H1 (cell line): Measurements from ENCODE around the gene IFNL4. TPM values are rescaled to one million over a fixed set of nuclear protein-coding genes. Genes with fewer than 3 reads are reported as not detected.

ENCODE experiments used
- EP300 ChIP-seq, 2 experiments: IDR thresholded peaks; 1 replicate in 1 of 2; 2 replicates in 1 of 2; pipeline ENCODE4 v1.6.1; 2011 to 2012; ENCODE audit warnings: low read depth in 2 of 2, low read length in 2 of 2, mild to moderate bottlenecking in 2 of 2, borderline replicate concordance in 1 of 2, inconsistent platforms in 1 of 2, moderate library complexity in 1 of 2
- polyA plus RNA-seq, 7 experiments: library from polyadenylated mRNA; depleted of rRNA in 3 of 7; stranded (reverse) in 5 of 7; unstranded in 2 of 7; fragments of >200 nt in 5 of 7; fragments of 200-250 nt in 2 of 7; gene quantifications; 1 replicate in 5 of 7; 2 replicates in 1 of 7; 4 replicates in 1 of 7; pipeline versions ENCODE4 v1.2.1 to v1.2.3, GENCODE V29; 2011 to 2013; ENCODE audit warnings: missing spikeins in 2 of 7, mixed read lengths in 2 of 7
- total RNA-seq: library from RNA; stranded (reverse); fragmentation: NEBNext Ultra II Directional; extraction: Animal tissue kit (Norgen Biotek cat#: 25700); gene quantifications from 2 replicates; pipeline ENCODE4 v1.2.1, GENCODE V29; 2021

Gene IFNL4
- total and polyA plus RNA-seq, 2 of the 8 experiments (the other 6 are each of a cell fraction or from before 2014, with no cell fraction given) = not detected

DNA sequence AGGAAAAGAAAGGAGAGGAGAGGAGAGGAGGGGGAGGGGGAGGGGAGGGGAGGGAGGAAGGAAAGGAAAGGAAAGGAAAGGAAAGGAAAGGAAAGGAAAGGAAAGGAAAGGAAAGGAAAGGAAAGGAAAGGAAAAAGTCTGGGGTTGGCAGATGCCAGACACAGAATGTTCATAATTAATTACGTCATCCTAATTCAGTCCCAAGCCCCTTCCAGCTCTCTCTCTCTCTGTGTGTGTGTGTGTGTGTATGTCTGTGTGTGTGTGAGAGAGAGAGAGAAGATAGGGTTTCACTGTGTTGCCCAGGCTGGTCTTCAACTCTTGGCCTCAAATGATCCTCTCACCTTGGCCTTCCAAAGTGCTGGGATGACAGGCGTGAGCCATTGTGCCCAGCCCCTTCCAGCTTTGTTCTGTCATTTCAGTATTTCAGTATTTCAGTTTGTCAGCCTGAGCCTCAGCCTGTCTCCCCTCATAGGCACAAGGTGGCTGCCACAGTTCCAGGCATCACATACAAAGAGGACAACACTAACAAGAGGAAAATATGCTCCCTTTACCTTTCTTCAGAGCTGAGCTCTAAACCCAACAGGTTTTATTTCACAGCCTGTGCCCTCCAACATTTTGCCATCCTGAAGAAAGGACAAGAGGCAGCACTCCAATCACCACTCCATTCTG is 18.4 kb downstream of the IFNL4 start (continued):
- no peak for TF ChIP-seq EP300 (IDR thresholded peaks at IDR 0.05; ENCODE audit: borderline replicate concordance in 1 of 2, low read depth in 2 of 2, low read length in 2 of 2)
